KMS-11 (cell line): ENCODE data around the gene MLPH.
"Not testable (repeated sequence)": the region's sequence is repeated elsewhere in the genome, so short reads cannot be mapped to it uniquely, and the experiment has no call there.

Source experiments
- H2AFZ ChIP-seq: fragments of 200-600 bp; sonication (generic); 2 replicates; pipeline ENCODE4 v1.6.1; 2016; ENCODE audit warnings: antibody characterized with exemption, mixed run types, low read depth
- H3K27ac ChIP-seq: fragments of 200-600 bp; sonication (generic); 2 replicates; pipeline ENCODE4 v1.6.1; 2016; ENCODE audit warnings: mild to moderate bottlenecking, mixed run types
- H3K27me3 ChIP-seq: fragments of 200-600 bp; sonication (generic); 2 replicates; pipeline ENCODE4 v1.6.1; 2017; ENCODE audit warnings: mild to moderate bottlenecking, low read depth, mixed run types, moderate library complexity; ENCODE audit not compliant: insufficient read depth
- H3K36me3 ChIP-seq: fragments of 200-600 bp; sonication (generic); 2 replicates; pipeline ENCODE4 v1.6.1; 2017; ENCODE audit warnings: mild to moderate bottlenecking, mixed run types; ENCODE audit not compliant: insufficient read depth
- H3K4me1 ChIP-seq: fragments of 200-600 bp; sonication (generic); 2 replicates; pipeline ENCODE4 v1.6.1; 2016; ENCODE audit warnings: mild to moderate bottlenecking, low read depth, mixed run types; ENCODE audit not compliant: poor library complexity, severe bottlenecking
- H3K4me2 ChIP-seq: fragments of 200-600 bp; sonication (generic); 2 replicates; pipeline ENCODE4 v1.7.0; 2016; ENCODE audit warnings: mild to moderate bottlenecking, mixed run types
- H3K4me3 ChIP-seq: fragments of 200-600 bp; sonication (generic); IDR thresholded peaks from 2 replicates; pipeline ENCODE4 v1.6.1; 2017; ENCODE audit warnings: low read depth, low read length, mixed read lengths; ENCODE audit not compliant: insufficient read depth
- H3K79me2 ChIP-seq: fragments of 200-600 bp; sonication (generic); 2 replicates; pipeline ENCODE4 v1.6.1; 2016; ENCODE audit warnings: low read depth, mixed run types; ENCODE audit not compliant: insufficient read depth
- H3K9ac ChIP-seq: fragments of 200-600 bp; sonication (generic); 2 replicates; pipeline ENCODE4 v1.6.1; 2016; ENCODE audit warnings: mild to moderate bottlenecking, mixed run types
- H4K20me1 ChIP-seq: fragments of 200-600 bp; sonication (generic); 2 replicates; pipeline ENCODE4 v1.6.1; 2016; ENCODE audit warnings: mild to moderate bottlenecking, mixed run types; ENCODE audit not compliant: insufficient read depth
- CTCF ChIP-seq: fragments of 200-600 bp; sonication (generic); conservative IDR thresholded peaks from 2 replicates; pipeline ENCODE4 v1.6.1; 2017; ENCODE audit warnings: low read depth, mild to moderate bottlenecking, antibody characterized with exemption, low read length, moderate library complexity, mixed read lengths

Gene MLPH

GRCh38 chr2:237594514-237594871 is 107.4 kb downstream of the MLPH start:
- no peaks in the 10 kb centered on the region for H3K27me3 ChIP-seq
- no peaks in the 10 kb centered on the region for H3K79me2 ChIP-seq
- H3K36me3 ChIP-seq = no peaks in the 10 kb centered on the region
- TF ChIP-seq CTCF = no peak
- no peaks in the 10 kb centered on the region for H3K4me1 ChIP-seq
- H2AFZ ChIP-seq = no peak overlapping the region
- no peak overlapping the region for H3K9ac ChIP-seq
- no peak overlapping the region for H3K4me2 ChIP-seq
- H4K20me1 ChIP-seq = no peaks in the 10 kb centered on the region
- H3K27ac ChIP-seq = no peak overlapping the region
- H3K4me3 ChIP-seq = no peak overlapping the region

GRCh38 chr2:237595829-237596519 is 108.9 kb downstream of the MLPH start:
- H3K9ac ChIP-seq, H3K36me3 ChIP-seq, H3K27me3 ChIP-seq, H3K79me2 ChIP-seq, H3K4me1 ChIP-seq, H4K20me1 ChIP-seq, H3K4me3 ChIP-seq, H3K27ac ChIP-seq, H3K4me2 ChIP-seq, H2AFZ ChIP-seq: not testable (repeated sequence)

- H3K27me3 ChIP-seq = no peaks in the 10 kb centered on the region
- no peaks in the 10 kb centered on the region for H4K20me1 ChIP-seq
- no peaks in the 10 kb centered on the region for H3K4me1 ChIP-seq
- H3K36me3 ChIP-seq = no peaks in the 10 kb centered on the region
- no peaks in the 10 kb centered on the region for H3K79me2 ChIP-seq
- no peak overlapping the region for H3K4me2 ChIP-seq
- TF ChIP-seq CTCF = no peak
- no peak overlapping the region for H3K27ac ChIP-seq
- H2AFZ ChIP-seq = no peak overlapping the region
- H3K4me3 ChIP-seq = no peak overlapping the region
- H3K9ac ChIP-seq = no peak overlapping the region
These were observed 109.6 kb downstream of the MLPH start for GRCh38 chr2:237596520-237597195.

GRCh38 chr2:237597196-237598145 is 110.4 kb downstream of the MLPH start:
- H3K4me2 ChIP-seq = no peak overlapping the region
- no peaks in the 10 kb centered on the region for H3K79me2 ChIP-seq
- H3K36me3 ChIP-seq = no peaks in the 10 kb centered on the region
- no peak for TF ChIP-seq CTCF
- H3K4me1 ChIP-seq = no peaks in the 10 kb centered on the region
- no peak overlapping the region for H3K4me3 ChIP-seq
- no peak overlapping the region for H2AFZ ChIP-seq
- no peak overlapping the region for H3K9ac ChIP-seq
- no peaks in the 10 kb centered on the region for H3K27me3 ChIP-seq
- H4K20me1 ChIP-seq = no peaks in the 10 kb centered on the region
- no peak overlapping the region for H3K27ac ChIP-seq
